GM19324 (cell line): ENCODE measurements around the gene JAGN1.
"Not testable (repeated sequence)": the region's sequence is repeated elsewhere in the genome, so short reads cannot be mapped to it uniquely, and the experiment has no call there.

ENCODE experiments used
- ATAC-seq: cut with Tn5 transposase; IDR thresholded peaks from one replicate; pipeline ENCODE4 v1.9.1; 2021; ENCODE audit warnings: mild to moderate bottlenecking, moderate library complexity; ENCODE audit not compliant: unreplicated experiment, low FRiP score

Gene JAGN1

GRCh38 chr3:9865125-9865637 is 25.2 kb upstream of the JAGN1 start:
- not testable (repeated sequence) for ATAC-seq

- ATAC-seq = no peak
These were observed 23.8 kb upstream of the JAGN1 start for GRCh38 chr3:9866639-9867038.

GRCh38 chr3:9867106-9867505 is 23.3 kb upstream of the JAGN1 start:
- ATAC-seq = no peak

- no peak for ATAC-seq
These were observed 20.5 kb upstream of the JAGN1 start for GRCh38 chr3:9869955-9870354.

GRCh38 chr3:9870978-9871377 is 19.4 kb upstream of the JAGN1 start:
- ATAC-seq = no peak

GRCh38 chr3:9872067-9872466 is 18.3 kb upstream of the JAGN1 start:
- ATAC-seq = not testable (repeated sequence)

- no peak for ATAC-seq
These were observed 15.0 kb upstream of the JAGN1 start for GRCh38 chr3:9875448-9875847.

GRCh38 chr3:9876255-9876654 is 14.2 kb upstream of the JAGN1 start:
- ATAC-seq = not testable (repeated sequence)

- ATAC-seq = no peak
These were observed 13.4 kb upstream of the JAGN1 start for GRCh38 chr3:9876991-9877390.

GRCh38 chr3:9878700-9879099 is 11.7 kb upstream of the JAGN1 start:
- no peak for ATAC-seq

GRCh38 chr3:9879830-9880549 is 10.4 kb upstream of the JAGN1 start, which contains the start of gene CIDEC:
Gene CIDEC (minus strand): TSS chr3:9880253. CDS start chr3:9878486, 1,767 bp downstream.
- no peak for ATAC-seq

- ATAC-seq = no peak
These were observed 9.0 kb upstream of the JAGN1 start for GRCh38 chr3:9881441-9881840.

- no peak for ATAC-seq
These were observed 6.5 kb upstream of the JAGN1 start for GRCh38 chr3:9883706-9884554.

- no peak for ATAC-seq
These were observed 5.8 kb upstream of the JAGN1 start for GRCh38 chr3:9884555-9885165.

GRCh38 chr3:9886328-9886727 is 4.1 kb upstream of the JAGN1 start:
- no peak for ATAC-seq

GRCh38 chr3:9887480-9887879 is 2.9 kb upstream of the JAGN1 start:
- no peak for ATAC-seq

GRCh38 chr3:9888540-9888939 is 1.9 kb upstream of the JAGN1 start:
- no peak for ATAC-seq

- ATAC-seq = no peak
These were observed 1.0 kb upstream of the JAGN1 start for GRCh38 chr3:9889405-9889804.

GRCh38 chr3:9891072-9891622 is 737 bp downstream of the JAGN1 start:
- no peak for ATAC-seq

GRCh38 chr3:9893739-9894138 is 3.3 kb downstream of the JAGN1 start:
- no peak for ATAC-seq

GRCh38 chr3:9895715-9896114 is 5.3 kb downstream of the JAGN1 start:
- not testable (repeated sequence) for ATAC-seq
